Activated T-cell treated with anti-CD3 and anti-CD28 coated beads, Interleukin-2, amount 50 U/mL, for 1 hour (primary cell): ENCODE results near the gene GPR62.
"Not testable (repeated sequence)": the region's sequence is repeated elsewhere in the genome, so short reads cannot be mapped to it uniquely, and the experiment has no call there.

Experiments used
- DNase-seq: peaks from one replicate; pipeline ENCODE4 v3.0.0-alpha.2; 2020

Gene GPR62

DNA sequence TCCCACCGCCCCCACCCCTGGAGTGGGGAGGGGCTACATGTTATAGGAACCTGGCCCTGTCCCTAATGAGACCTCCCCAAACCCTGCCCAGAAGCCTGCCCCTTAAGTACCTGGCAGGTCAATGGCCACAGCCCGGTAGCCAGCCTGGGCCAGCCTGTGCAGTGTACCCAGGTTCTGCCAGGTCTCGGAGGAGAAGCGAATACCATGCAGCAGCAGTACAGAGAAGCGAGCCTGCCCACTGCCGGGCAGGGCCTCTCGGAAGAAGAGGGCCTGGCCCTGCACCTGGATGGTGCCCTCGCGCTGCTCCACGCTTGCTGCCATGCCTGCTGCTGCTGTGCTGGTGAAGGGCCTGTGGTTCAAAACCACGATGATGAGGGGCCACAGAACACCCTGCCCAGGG is 16.2 kb downstream of the GPR62 start:
- DNase-seq: no peak

DNA sequence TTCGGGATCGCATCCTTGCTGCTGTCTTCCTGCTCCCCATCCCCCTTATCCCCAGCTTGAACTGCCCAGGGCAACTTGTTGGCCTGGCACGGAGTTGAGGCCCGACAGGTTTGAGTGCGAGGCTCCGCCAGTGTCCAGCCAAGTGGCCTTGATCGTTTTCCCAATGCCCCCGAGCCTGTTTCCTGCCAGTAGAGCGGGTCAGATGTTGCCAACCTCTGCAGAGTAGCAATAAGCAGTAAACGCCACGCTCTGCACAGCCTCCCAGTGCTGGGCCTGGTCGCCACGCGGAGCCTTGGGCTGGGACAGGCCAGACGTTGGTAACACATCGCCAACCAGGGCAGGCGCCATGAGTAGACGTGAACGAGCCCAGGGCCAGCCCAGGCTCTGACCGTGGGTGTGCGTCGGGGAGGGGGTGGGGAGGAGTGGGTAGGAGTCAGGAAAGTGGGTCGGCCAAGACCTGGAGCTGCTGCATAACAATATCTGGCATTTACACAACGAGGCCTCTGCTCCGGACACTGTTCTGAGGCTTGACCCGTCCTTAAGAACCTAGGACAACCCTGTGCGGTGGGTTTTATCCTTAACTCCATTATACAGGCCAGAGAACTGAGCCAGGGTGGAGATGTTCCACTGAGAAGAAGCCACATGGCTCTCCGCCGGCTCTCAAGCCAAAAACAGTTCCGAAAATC is 19.2 kb downstream of the GPR62 start:
- DNase-seq: no peak

DNA sequence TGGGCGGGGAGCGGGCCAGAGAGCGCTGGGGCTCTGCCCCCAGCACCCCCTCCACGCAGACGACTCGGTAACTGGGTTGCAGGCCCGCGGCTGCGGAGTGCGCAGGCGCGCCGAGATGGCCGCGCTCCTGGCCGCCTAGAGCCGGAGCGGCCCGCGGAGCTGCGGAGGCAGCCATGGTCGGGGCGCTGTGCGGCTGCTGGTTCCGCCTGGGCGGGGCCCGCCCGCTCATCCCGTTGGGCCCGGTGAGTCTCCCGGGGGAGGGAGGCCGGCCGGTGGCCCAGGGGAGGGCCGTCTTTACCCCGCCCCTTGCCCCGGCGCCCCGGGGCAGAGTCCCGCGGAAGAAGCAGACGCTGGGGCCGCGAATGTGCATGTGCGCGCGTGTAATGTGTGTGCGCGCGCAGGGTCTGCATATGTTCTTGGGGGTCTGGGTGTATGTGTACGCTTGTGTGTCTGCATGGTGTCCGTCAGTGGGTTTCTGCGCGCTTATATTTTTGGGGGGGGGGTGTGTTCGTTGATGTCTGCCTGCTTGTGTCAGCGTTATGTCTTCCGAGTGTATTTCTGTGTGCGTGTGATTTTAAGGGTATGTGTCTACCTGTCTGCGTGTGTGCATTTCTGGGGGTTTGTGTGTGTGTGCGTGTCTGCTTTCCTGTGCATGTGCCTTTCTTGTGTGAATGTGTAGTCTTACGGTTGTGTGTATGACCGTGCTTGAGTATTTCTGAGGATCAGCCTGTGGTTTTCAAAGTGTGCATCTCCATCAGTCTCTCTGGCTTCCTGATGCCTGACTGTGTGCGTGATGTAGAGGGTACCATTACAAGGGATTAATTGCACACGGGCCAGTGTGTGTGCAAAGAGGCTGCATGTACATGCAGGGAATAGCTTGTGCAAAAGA is 20.0 kb downstream of the GPR62 start, which contains the start of gene ABHD14A:
TSS of gene ABHD14A (plus strand) at position 102 of the 889 bp plus-strand sequence. CDS start at position 174, 72 bp downstream.
- DNase-seq: peak; percentile 81

DNA sequence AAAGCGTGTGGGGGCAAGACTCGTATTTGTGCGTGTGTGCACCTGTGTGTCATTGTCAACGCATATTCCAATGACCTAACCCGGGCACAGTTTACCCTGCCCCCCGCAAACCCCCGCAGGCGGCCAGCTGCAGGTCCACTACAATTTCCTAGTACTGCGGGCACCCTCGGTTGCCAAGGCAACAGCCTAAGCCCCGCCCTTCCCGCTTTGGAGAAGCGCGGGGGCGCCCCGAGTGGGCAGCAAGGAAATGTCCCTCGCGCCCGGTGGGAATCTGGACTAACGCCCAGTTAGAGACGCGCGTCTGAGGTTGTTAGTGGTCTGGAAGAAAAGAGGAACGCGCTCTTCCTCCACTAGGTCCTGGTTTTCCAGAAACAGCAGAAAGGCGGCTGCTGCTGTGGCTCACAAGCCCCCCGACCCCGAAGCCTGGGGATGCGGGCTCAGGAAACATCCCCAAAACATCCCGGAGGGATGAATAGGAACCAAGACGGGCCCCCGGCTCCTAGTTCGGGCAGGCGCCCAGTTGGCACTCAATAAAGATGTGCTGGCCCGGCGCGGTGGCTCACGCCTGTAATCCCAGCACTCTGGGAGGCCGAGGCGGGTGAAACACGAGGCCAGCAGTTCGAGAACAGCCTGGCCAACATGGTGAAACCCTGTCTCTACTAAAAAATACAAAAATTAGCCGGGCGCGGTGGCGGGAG is 20.8 kb downstream of the GPR62 start:
- peak; percentile 36 for DNase-seq

DNA sequence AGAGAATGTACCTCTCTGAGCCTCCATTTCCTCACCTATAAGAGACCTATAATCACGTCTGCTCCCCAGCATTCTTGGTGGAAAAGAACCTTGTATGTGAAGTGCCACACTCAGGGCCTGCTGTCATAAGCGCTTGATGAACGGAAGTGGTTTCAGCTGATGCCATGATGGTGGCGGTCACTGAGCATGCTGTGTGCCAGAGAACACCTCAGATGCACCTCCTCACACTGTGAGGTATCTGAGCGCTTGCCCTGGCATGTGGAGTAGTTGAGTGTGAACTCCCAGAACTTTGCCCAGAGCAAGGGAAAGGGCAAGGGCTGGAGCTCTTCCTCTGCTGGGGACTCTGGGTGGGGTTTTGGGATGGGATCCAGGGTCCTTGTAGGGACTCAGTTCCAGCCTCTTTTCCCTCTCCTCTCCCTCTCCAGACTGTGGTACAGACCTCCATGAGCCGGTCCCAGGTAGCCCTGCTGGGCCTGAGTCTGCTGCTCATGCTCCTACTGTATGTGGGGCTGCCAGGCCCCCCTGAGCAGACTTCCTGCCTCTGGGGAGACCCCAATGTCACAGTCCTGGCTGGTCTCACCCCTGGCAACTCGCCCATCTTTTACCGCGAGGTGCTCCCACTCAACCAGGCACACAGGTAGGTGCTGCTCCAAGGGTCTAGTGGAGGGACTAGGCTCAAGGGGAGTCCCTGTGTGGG is 22.4 kb downstream of the GPR62 start:
- peak; percentile 41 for DNase-seq

DNA sequence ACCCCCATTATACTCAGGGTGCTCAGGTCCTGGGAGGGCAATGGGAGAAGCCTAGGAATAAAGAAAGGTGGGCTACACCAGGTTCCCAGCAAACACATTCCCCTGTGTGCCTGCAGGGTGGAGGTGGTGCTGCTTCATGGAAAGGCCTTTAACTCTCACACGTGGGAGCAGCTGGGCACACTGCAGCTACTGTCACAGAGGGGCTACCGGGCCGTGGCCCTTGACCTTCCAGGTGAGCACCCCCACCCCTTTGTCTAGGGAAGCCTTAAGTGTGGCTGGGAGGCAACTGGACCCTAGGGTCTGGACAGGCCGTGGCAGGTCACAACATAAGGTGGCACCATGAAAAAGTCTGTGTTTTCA is 22.9 kb downstream of the GPR62 start:
- DNase-seq: no peak

DNA sequence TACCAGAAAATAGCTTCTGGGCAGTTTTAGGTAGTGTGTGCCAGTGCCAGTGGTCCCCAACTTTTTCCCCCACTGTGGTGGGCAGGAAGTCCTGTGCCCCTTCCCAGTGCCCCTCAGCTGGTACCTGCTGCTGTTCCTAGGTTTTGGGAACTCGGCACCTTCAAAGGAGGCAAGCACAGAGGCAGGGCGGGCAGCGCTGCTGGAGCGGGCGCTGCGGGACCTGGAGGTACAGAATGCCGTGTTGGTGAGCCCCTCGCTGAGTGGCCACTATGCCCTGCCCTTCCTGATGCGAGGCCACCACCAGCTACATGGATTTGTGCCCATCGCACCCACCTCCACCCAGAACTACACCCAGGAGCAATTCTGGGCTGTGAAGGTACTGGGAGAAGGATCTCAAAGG is 25.1 kb downstream of the GPR62 start:
- no peak for DNase-seq

DNA sequence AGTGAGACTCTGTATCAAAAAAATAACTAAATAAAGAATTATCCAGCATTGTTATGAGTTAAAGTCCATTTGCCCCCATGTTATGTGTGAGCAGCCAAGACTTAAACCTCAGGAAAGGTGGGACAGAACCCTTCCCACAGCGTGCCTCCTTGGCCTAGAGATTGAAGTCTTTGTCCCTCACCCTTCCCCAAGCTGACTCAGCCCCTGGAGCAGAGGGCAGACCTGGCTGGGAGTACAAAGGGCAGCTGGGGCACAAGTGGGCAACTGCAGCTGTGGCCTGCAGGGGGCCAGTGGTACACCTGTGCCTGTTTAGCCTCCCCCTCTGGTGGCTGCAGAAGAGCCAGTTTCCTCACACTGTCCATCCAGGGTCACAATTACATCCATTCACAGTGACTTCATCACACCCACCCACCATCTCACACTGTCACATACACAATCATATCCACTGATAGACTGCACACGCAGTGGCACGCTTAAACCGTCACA is 27.2 kb downstream of the GPR62 start:
- DNase-seq: peak; percentile 39

DNA sequence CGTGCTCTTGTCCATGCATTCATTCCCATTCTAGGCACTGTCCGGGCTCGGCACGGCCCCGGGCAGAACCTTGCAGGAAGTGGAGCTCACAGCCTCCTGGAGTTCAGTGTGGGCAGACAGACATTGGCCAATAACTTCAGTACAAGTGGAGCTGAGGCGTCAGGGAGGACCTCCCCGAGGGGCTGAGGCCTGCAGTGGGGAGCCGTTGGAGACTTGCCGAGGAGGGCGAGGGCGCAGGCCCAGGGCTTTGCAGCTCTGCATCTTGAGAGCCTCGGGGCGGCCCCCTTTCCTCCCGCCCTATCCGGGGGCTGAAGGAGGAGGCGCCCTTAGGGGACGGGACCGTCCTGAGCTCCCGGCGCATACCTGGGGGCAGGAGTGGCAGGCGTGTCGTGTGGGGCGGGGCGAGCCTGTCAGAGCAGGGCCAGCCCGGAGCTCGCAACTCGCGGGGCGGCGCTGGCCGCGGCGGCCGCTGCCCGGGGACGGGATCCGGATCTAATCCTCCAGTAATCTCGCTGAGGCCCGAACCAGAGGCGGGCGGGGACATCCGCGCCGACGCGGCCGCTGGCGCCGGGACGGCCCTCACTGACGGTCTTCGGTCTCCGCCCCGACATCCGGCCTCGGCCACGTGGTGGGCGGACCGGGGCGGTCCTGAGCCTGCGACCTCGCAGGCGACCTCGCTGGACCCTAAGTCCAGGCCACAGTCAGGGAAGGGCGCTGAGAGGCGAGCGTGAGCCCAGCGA is 27.8 kb downstream of the GPR62 start, which contains the start of gene ACY1:
TSS of gene ACY1 (plus strand) at position 698 of the 740 bp plus-strand sequence. CDS start 530 bp downstream, outside the sequence.
- peak; percentile 70 for DNase-seq

DNA sequence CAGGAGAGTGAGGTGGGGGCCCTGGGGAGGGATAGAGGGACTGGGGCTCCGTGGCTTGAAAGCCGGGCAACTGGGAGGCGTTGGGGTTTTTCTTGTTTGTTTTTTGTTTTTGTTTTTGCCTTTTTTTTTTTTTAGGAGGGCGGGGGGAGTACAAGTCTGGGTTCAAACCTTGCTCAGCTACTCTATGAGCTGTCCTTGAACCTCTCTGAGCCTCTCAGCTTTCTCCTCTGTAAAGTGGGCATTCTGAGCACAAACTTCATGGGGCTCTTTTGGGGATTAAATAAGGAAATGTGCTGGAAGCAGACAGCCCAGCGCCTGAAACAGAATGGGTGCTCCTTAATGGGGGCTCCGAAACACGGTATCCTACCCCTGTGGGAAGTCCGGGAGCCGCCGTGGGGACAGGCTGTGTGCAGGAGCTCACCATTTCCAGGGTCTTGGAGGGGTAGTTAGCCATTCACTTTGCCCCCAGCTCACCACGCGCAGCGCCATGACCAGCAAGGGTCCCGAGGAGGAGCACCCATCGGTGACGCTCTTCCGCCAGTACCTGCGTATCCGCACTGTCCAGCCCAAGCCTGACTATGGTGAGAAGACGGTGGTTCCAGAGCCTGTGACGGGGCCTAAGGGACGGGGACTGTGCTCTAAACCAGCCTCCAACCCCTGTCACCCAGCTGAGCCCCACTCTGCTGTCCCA is 28.5 kb downstream of the GPR62 start:
- DNase-seq: no peak

DNA sequence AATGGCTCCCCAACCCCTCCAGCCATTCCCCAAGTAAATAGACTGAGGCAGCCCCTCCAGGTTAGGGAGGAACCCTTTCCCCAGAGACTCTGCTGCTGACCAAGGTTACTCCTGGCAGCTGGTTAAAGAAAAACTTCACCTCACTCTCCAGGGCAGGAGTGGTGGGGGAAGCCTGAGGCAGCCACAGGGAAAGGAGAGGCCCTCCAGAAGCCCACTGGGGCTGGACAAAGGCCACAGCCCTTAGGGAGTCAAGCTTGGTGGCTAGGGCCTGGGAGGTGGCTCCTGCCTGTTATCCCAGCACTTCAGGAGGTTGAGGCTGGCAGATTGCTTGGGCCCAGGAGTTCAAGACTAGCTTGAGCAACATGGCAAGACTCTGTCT is 29.1 kb downstream of the GPR62 start:
- DNase-seq: no peak

DNA sequence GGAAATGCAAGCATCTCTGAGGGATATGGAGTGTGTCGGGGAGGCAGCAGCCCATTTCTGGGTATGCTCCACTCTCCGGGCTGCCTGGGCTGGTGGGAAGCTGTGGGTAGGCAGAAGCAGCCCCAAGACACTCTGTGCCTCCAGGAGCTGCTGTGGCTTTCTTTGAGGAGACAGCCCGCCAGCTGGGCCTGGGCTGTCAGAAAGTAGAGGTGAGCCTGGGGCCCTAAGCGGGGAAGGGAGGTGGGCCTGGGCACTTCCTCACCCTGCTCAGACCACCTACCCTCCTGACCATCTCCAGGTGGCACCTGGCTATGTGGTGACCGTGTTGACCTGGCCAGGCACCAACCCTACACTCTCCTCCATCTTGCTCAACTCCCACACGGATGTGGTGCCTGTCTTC is 29.9 kb downstream of the GPR62 start:
- DNase-seq: no peak

DNA sequence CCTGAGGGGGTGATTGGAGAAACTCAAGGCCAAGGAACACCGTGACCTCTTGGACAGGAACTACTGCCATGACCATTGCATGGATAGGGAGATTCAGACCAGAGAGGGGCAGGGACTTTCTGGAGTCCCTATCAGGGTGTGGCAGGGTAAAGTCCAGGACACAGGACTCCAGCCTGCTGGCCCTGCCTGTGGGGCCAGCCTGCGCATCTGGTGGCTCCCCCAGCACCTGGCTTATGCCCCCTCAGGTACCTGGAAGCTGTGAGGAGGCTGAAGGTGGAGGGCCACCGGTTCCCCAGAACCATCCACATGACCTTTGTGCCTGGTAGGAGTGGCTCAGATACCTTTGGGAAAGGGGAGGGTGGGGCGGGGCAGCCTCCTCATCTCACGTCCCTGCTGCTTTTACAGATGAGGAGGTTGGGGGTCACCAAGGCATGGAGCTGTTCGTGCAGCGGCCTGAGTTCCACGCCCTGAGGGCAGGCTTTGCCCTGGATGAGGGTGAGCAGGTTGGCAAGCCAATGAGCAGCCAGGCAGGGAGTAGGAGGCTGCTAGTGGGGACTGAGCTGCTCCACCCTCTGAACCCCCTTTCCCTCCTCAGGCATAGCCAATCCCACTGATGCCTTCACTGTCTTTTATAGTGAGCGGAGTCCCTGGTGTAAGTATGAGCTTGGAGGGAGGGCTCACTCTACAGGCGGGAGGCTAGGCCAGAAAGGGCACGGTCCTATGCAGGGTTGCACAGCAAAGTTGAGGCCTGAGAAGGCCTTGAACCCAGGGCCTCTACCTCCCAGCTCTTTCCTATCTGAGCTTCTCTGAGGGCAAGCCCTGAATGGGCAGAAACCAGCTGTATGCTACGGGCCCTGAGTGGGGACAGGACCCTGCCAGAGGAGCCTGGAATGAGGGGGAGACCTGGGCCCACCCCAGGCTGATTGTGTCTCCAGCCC is 31.1 kb downstream of the GPR62 start:
- DNase-seq: no peak

DNA sequence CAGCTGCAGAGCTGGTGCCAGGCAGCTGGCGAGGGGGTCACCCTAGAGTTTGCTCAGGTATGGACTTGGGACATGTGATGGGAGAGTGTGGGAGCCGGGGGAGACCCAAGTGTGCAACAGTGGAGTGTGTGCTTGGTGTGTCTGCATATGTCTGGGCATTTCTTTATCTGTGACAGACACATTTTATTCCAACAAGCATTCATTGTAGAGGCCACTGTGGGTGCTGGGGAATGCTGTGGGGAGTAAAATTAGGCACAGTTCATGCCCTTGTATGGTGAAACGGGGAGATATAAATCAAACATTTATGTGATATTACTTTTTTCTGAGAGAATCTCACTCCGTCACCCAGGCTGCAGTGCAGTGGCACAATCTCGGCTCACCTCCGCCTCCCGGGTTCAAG is 32.4 kb downstream of the GPR62 start:
- DNase-seq: no peak

DNA sequence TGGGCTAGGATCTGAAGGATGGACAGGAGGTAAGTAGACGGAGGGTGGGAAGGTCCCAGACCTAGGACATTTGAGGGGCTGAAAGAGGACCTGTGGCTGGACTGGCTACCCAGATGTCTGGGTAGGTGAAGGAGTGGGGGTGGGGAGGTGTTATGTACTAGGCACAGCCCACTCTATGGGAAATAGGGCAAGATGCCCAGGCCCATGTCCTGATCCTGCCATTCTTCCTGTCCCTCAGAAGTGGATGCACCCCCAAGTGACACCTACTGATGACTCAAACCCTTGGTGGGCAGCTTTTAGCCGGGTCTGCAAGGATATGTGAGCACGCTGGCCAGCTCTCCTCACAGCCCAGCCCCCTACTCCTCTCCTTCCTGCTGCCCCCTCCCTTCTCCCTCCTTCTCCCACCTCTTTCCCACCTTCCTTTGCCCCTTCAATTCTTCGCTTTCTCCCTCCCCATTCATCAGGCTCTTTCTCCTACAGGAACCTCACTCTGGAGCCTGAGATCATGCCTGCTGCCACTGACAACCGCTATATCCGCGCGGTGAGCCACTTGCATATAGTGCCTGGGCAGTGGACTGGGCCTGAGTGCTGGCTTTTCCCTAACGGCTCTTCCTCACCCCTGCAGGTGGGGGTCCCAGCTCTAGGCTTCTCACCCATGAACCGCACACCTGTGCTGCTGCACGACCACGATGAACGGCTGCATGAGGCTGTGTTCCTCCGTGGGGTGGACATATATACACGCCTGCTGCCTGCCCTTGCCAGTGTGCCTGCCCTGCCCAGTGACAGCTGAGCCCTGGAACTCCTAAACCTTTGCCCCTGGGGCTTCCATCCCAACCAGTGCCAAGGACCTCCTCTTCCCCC is 33.3 kb downstream of the GPR62 start:
- no peak for DNase-seq

DNA sequence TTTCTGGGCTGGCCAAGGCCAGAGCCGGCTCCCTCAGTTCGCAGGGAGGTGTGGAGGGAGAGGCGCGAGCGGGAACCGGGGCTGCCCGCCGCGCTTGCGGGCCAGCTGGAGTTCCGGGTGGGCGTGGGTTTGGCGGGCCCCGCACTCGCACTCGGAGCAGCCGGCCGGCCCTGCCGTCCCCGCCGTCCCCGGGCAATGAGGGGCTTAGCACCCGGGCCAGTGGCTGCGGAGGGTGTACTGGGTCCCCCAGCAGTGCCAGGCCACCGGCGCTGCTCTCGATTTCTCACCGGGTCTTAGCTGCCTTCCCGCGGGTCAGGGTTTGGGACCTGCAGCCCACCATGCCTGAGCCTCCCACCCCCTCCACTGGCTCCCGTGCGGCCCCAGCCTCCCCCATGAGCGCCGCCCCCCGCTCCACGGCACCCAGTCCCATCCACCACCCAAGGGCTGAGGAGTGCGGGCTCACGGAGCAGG is 35.4 kb downstream of the GPR62 start:
- DNase-seq: not testable (repeated sequence)

DNA sequence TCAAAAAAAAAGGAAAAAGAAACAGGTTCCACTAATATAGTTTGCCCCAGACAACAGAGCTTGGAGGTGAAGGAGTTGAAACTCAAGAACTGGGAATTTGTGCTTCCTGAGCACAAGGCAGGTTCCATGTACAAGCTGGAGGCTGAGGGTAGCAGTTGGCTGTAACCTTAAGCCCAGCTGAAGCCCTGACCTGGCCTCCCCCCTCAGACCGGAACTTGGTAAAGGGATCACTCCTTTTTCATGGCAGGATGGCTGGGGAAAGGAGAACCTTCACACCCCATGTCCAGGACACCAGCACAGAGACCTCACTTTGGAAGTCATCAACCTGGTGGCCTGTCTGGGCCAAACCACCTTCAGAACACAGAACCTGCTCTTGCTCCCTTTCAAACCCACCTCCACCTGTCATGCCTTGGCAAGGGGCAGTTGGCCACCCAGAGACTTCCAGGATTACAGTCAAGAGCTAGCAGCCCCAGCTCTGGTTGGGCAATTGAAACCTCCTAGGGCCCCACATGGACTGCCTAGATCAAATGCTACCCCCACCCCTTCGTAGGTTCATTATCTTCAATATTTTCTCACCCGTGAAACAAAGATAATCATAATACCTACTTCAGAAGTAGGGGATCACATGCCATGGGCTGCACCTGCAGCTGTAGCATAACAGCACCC is 37.0 kb downstream of the GPR62 start:
- no peak for DNase-seq

DNA sequence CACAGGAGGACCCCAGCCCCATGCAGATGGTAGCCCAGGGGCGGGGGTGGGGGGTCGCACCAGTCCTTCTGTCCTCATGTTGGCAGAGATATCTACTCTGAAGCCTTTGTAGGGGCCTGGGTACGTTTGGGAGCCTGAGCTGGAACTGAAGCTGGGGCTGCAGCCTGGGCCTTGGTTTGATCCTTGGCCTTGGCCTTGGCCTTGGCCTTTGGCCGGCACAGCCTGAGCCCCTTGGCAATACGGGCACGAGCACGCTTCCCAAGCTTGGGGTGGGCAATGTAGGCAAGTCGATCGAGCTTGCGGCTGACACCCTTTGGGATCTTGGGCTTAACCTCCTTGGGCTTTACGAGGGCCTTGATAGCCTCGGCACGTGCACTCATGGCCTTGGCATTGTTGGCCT is 38.5 kb downstream of the GPR62 start:
- not testable (repeated sequence) for DNase-seq
